ENCODE data around the gene ADAM33.

ADAM33 gene

DNA sequence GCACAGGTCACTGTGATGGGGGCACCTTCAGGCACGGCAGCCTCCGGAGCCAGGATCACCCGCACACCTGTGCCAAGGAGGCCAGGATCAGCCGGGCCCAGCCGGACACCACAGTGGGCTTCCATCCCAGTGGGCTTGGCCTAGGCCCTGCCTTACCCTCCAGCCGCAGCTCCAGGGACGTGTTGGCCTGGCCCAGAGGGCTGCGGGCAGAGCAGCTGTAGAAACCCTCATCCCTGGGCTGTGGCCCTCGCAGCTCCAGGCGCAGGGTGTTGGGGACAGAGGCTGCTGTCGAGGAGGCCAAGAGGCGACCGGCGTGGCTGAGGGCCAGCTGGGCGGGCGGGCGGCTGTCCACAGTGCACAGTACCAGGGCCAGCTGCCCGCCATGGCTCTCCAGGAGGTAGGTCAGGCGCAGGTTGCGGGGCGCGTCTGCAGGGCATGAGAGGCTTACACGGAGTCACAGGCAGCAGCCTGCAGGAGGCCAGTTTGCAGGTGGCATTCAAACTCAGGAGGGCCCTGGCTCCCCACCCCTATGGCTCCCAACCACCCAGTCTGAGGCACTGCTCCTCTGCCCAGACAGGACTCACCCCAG is 11.0 kb upstream of the ADAM33 start:
- in situ Hi-C loops (cut with HindIII; ENCODE audit: low pct_ligation_motif_present, low pct_unique_long_range_greater_than_20kb, low sequenced_read_pairs): no loop called here

DNA sequence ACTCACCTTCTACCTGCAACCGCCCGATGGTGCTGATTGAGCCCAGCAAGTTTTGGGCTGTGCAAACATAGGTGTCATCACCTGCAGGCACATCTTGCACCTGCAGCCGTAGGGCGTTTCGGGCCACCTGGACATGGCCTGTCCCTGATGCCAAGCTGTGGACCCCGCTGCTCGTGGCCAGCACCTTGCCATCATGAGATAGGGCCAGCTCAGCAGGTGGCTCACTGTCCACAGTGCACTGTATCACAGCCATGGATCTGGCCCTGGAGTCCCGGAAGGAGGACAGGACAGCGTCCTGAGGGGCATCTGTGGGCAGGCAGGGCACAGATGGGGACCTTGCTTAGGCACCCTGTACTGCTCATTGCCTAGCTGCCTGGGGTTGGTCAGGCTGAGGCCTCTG is 10.1 kb upstream of the ADAM33 start:
- in situ Hi-C loops (cut with HindIII; ENCODE audit: low pct_ligation_motif_present, low pct_unique_long_range_greater_than_20kb, low sequenced_read_pairs): no loop called here
- no peak for DNase-seq

More for the DNA sequence above, 11.0 kb upstream of the ADAM33 start:
- DNase-seq: no peak

DNA sequence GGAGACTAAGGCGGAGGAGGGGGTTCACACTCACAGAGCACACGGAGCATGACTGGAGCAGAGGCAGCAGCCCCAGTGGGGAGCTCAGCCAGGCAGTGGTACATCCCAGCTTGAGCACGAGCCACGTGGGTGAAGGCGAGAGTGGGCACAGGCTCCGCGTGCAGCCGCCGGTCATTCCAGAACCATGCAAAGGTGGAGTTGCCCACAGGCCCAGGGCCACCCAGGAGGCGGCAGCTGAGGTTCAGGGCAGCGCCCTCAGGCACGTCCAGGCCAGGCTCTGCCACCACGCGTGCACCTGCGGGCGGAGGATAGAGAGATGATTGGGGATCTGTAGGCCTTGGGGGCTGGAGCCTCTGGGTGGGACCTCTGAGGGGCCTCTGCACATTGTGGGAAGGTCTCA is 9.5 kb upstream of the ADAM33 start:
- in situ Hi-C loops (cut with HindIII; ENCODE audit: low pct_ligation_motif_present, low pct_unique_long_range_greater_than_20kb, low sequenced_read_pairs): no loop called here
- DNase-seq: no peak

DNA sequence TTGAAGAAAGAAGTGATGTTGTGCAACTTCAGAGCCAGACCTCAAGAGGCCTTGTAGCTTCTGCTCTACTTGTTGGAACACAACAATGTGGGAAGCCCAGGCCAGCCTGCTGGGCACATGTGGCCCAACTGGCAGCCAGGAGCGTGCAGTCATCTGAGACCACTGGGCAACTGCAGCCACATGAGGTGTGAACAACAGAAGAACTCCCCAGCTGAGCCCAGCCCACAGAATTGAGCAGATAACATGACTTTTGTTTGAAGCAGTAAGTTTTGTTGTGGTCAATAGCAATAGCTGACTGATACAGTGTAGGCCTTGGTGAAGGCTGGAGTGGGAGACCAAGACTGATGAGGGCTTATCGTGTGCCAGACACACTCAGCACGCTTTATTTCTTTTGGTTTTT is 8.6 kb upstream of the ADAM33 start:
- DNase-seq: no peak
- in situ Hi-C loops (cut with HindIII; ENCODE audit: low pct_ligation_motif_present, low pct_unique_long_range_greater_than_20kb, low sequenced_read_pairs): no loop called here

DNA sequence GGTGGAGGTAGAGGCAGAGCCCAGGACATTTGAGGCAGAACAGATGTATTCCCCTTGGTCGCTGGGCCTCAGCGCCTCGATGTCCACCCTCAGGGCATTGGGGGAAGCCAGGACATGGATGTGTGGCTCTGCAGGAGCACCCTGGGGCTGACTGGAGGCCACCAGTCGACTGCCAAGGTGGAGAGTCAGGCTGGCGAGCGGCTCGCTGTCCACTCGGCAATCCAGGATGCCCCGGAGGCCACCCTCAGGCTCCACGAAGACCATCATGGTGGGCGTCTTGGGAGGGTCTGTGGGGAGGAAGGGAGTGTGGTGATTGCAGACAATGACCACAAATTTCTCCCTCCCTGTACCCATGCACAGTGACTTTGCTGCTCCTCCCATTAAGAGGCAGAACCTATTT is 8.2 kb upstream of the ADAM33 start:
- no peak for DNase-seq
- in situ Hi-C loops (cut with HindIII; ENCODE audit: low pct_ligation_motif_present, low pct_unique_long_range_greater_than_20kb, low sequenced_read_pairs): no loop called here

- DNase-seq: peak; percentile 38
- in situ Hi-C loops (cut with HindIII; ENCODE audit: low pct_ligation_motif_present, low pct_unique_long_range_greater_than_20kb, low sequenced_read_pairs): no loop called here
Measured at GRCh38 chr20:3687655-3688054, 5.8 kb upstream of the ADAM33 start.

DNA sequence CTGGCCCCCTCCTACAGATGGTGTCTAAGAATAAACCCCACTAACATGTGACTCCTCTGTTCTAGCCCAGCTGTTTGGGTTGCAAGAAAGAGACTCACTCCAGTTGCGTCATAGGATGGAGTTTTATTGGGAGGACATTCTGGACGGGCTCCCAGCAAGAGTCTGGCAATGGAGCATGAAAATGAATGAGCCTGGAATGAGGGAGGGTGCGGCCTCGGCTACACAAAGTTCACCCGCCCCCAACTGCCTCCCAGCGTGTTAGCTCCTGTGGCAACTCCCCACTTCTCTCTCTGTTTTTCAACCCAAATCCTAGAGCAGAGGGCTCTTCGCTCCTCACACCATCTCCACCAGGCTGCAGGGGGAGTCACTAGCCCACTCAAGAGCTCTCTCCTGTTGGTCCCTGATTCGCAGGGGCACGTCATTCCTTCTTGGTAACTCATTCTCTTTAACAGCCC is 5.1 kb upstream of the ADAM33 start:
- in situ Hi-C loops (cut with HindIII; ENCODE audit: low pct_ligation_motif_present, low pct_unique_long_range_greater_than_20kb, low sequenced_read_pairs): no loop called here

DNA sequence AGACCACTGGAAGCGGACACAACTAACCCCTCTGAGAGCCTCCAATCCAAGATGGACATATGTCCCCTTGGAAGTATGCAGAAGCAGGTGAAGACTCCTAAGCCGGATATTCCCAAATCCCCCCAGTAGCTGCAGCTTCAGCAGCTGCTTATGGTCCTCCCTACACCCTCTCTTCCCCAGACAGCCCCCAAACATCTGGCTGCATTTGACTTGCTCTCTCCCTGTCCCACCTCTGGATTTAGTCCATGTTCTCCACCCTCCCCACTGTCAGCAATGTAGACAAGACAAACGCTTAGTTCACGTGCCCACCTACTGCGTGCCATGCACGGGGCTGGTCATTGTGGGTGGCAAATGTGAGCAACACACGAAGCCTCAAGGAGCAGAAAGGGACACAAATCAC is 4.6 kb upstream of the ADAM33 start:
- DNase-seq: no peak
- in situ Hi-C loops (cut with HindIII; ENCODE audit: low pct_ligation_motif_present, low pct_unique_long_range_greater_than_20kb, low sequenced_read_pairs): no loop called here

More for the DNA sequence above, 5.1 kb upstream of the ADAM33 start:
- DNase-seq: peak; percentile 58

GRCh38 chr20:3685341-3685740 is 3.5 kb upstream of the ADAM33 start:
- in situ Hi-C loops (cut with HindIII; ENCODE audit: low pct_ligation_motif_present, low pct_unique_long_range_greater_than_20kb, low sequenced_read_pairs): no loop called here
- no peak for DNase-seq

DNA sequence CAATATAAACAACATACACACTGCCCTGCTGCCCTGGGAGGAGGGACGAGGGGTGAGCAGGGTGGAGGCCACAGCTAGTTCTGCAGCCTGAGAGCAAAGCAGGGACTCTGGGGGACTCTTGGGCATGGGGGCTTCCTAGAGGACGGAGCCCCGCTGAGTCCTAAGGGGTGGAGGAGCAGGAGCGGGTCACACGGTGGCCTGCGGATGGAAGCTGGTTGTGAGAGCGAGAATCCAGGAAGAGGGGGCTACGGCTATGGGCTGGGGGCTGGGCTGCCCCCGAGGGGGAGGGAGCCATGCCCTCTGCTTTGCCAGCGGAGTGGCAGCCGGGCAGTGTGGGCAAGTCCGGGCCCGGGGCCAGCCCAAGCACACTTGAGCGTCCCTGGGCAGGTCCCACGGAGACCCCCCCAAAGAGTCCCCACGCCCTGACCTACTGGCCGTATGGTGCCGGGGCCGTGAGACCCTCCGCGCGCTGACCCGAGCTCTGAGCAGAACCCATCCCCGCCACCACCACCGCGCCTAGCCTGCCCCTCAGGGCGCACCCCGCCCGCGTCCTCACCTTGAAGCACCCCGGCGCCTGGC is 369 bp downstream of the ADAM33 start:
- no peak for DNase-seq
- in situ Hi-C loops (cut with HindIII; ENCODE audit: low pct_ligation_motif_present, low pct_unique_long_range_greater_than_20kb, low sequenced_read_pairs): no loop called here

DNA sequence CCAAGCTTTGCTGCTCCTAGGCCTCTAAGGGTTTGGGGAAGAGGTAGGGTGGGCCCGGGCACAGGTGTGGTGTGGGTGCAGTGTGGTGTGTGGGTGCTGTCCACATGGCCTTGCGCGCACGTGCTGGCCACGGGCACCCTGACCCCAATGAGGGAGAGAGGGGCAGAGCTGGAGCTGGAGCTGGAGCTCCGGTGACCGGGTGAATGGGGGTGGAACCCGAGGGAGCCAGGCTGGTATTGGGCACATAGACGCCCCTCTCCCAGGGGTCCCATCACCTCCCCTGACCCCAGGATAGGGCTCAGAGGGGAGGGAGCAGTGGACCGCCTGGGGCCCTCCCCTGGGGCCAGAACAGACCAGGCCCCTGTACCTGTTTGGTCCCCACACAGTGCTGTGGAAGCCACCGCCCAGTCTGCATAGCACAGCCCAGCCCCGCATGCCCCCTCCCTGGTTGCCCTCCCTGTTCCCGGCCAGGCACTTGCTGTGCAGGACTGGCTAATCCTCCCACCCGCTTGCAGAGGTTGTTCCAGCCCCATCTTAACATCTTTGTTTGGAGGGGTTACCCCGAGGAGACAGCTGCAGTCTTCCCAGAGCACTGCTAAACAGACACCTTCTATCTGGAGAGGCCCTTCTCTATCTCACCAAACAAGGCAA is 984 bp downstream of the ADAM33 start:
- in situ Hi-C loops (cut with HindIII; ENCODE audit: low pct_ligation_motif_present, low pct_unique_long_range_greater_than_20kb, low sequenced_read_pairs): no loop called here
- DNase-seq: no peak

DNA sequence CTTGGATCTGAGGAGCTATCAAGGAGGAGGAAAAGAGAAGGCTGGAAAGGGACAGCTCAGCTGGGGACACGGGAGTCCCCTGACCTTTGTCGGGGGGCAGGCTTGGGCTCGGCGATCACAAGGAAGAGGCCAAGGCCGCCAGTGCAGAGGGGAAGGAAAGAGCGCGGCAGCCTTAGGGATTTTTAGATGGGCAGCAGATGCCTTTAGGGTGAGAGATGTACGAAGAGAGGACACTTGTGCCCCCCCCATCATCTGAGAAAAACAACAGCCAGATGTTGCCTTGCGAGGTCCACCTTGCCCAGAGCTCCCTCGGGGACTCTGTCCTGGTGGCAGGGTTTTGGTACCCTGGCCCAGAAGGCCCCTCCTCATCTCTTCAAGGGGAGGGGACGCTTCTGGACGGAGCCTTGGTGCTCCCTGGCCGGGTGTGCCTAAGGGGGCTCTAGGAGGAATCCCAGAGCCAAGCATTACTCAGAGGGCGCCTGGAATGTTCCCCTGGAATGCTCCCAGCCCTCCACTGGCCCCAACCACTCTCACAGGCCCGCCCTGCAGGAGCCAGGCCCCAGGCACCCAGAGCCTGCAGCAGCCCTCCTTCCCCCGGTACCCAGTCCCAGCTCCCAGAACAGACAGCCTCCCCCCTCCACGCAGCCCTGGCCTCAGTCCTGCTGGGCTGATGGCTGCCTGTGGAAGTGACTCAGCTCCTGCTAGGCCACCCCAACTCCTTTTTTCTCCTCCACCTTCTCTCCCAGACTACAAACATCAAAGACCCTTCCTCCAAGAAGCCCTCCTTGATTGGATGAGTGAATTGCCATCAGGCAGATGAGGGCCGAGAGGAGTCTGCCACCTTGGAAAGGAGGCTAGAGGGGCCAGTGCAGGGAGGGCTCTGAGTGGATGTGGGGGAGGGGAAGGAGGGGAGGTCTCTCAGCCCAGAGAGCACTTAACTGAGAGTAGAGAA is 1.8 kb downstream of the ADAM33 start:
- no peak for DNase-seq

DNA sequence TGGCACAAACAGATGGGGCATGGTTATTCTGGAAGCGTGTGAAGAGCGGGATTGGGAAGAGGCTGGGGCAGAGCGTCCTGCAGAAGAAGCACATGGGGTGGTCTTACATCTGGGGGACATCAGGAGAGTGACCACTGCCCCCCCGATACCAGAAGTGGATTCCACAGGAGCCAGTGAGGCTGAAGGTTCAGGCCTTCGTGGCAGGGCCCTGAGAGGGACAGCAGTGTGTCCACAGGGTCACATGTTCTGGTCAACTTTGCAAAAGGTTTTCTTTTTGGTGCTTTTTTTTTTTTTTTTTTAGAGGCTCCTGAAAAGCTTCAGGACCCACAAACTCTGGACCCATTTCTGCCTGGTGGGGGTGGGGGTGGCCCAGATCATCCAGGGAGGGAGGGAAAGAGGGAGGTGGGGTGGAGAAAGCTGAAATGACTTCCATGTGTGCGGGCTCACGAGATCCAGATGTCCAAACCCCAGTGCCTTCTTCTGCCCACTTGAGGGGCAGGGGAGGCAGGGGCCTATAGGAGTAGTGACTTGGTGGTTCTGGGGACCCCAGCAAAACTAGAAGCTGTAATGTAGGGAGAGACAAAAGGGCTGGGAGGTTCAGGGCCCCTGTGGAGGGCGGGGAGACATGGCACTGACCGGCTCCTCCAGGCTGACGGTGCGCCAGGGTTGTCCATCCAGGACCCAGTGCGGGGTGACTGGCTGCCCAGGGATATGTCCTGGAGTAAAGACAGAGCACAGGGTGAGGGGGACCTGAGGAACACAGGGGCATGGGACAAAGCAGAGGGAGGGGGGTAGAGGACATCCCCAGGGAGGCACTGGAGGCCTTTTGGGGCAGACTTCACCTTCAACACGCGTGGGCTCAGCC is 2.7 kb downstream of the ADAM33 start:
- no peak for DNase-seq
- in situ Hi-C loops (cut with HindIII; ENCODE audit: low pct_ligation_motif_present, low pct_unique_long_range_greater_than_20kb, low sequenced_read_pairs): no loop called here

More for the DNA sequence above, 1.8 kb downstream of the ADAM33 start:
- in situ Hi-C loops (cut with HindIII; ENCODE audit: low pct_ligation_motif_present, low pct_unique_long_range_greater_than_20kb, low sequenced_read_pairs): no loop called here

- in situ Hi-C loops (cut with HindIII; ENCODE audit: low pct_ligation_motif_present, low pct_unique_long_range_greater_than_20kb, low sequenced_read_pairs): no loop called here
- DNase-seq: no peak
Measured at GRCh38 chr20:3678198-3678597, 3.6 kb downstream of the ADAM33 start.

DNA sequence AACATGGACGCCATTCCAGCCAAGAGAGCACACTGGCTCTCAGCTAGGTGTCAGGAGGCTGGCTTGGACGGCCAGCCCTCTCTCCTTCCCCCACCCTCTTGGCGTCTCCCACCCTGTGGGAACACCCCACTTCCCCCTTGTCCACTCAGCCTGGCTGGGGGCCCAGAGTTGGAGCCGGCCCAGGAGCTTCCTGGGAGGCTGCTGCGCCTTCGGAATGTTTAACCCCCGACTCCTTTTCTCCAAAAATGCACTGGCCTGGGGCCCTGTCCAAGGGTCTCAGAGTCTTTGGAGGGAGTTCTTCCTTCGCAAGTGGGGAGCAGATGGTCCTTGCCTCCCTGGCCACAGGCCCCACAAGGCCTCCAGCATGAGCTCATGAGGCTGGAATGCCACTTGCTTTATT is 4.1 kb downstream of the ADAM33 start:
- DNase-seq: no peak
- in situ Hi-C loops (cut with HindIII; ENCODE audit: low pct_ligation_motif_present, low pct_unique_long_range_greater_than_20kb, low sequenced_read_pairs): no loop called here

DNA sequence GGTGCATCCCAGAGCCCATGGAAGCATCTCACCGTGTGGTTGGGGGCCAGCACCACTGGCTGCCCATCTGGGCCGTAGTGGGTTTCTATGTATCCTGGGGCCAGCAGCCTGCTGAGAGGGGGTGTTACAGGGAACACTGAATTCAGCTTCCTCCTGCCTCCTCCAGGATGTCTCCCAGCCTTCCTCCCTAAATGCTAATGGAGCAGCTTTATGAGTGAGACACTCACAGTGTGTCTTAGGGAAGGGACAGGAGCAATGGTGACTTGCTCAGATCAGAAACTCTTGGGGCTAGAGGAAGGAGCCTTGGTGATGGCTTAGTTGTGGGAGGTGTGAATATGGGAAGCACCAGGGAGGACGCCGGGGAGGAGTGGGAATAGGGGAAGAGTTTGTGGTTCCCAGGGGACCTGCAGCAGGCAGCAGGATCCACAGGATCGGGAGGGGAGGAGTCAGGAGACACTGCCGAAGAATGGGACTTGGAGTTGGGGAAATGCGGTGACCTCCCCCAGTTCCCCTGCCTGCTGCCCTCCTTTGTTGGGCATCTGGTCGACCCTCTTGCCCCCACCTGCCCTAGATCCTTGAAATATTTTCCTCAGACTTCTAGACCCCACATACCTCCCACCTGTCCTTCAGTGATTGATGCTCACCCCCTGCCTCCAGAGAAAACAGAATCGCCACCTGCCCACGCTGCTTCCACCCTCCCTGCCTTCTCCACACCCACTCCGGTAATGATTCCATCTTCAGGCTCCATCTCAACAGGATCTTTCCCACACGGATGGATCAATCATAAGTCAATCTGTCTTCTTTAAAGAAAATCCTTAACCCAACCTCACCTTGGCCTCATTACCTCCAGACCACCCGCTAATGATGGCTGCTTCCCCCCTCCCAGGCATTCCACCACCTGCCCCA is 6.6 kb downstream of the ADAM33 start:
- no peak for DNase-seq
- in situ Hi-C loops (cut with HindIII; ENCODE audit: low pct_ligation_motif_present, low pct_unique_long_range_greater_than_20kb, low sequenced_read_pairs): no loop called here

DNA sequence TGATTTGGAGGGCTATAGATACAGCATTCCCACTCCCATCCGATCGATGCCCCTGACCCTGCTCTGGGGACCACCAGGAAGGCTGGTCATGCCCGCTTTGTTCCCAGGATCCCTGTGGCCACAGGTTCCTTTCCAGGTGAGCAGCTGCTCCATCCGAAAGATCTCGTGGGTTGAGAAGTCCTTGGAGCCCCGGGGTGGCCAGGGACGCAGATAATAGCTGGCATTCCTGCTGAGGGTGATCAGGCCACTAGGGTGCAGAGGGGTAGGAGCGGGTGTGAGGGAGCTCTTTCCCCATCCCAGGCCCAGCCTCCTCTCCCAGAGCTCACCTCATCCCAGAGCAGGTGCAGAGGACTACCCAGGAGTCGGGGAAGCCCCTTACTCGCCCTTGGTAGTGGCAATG is 7.4 kb downstream of the ADAM33 start:
- in situ Hi-C loops (cut with HindIII; ENCODE audit: low pct_ligation_motif_present, low pct_unique_long_range_greater_than_20kb, low sequenced_read_pairs): no loop called here

More for the DNA sequence above, 7.4 kb downstream of the ADAM33 start:
- no peak for DNase-seq
